WERI-Rb-1 (cell line): ENCODE data around the gene TP53TG5.

ENCODE experiments used
- DNase-seq: peaks from one replicate; pipeline ENCODE4 v3.0.0-alpha.2; 2020
- H3K27ac ChIP-seq: fragments of 250-450 bp; sonication (Bioruptor Pico); 2 replicates; pipeline ENCODE4 v1.5.1; 2020; ENCODE audit warnings: mild to moderate bottlenecking, moderate library complexity
- H3K27me3 ChIP-seq: fragments of 250-450 bp; sonication (Bioruptor Pico); 2 replicates; pipeline ENCODE4 v1.5.1; 2021; ENCODE audit warnings: mild to moderate bottlenecking, low read depth, moderate library complexity; ENCODE audit not compliant: insufficient read depth, severe bottlenecking
- H3K36me3 ChIP-seq: fragments of 250-450 bp; sonication (Bioruptor Pico); 2 replicates; pipeline ENCODE4 v1.5.1; 2020; ENCODE audit warnings: mild to moderate bottlenecking, moderate library complexity
- H3K4me3 ChIP-seq: 2 replicates; pipeline ENCODE4 v1.5.1; 2011; ENCODE audit warnings: low read depth, mild to moderate bottlenecking, control low read depth, low read length
- H3K9me3 ChIP-seq: fragments of 250-450 bp; sonication (Bioruptor Pico); 2 replicates; pipeline ENCODE4 v1.5.1; 2021; ENCODE audit warnings: mild to moderate bottlenecking, moderate library complexity; ENCODE audit not compliant: severe bottlenecking
- TF ChIP-seq, protein P1 (sequence below): IDR thresholded peaks from 2 replicates; pipeline ENCODE4 v1.5.1; 2011; ENCODE audit warnings: low read depth, mild to moderate bottlenecking, control low read depth, inconsistent platforms, low read length

Gene TP53TG5

DNA sequence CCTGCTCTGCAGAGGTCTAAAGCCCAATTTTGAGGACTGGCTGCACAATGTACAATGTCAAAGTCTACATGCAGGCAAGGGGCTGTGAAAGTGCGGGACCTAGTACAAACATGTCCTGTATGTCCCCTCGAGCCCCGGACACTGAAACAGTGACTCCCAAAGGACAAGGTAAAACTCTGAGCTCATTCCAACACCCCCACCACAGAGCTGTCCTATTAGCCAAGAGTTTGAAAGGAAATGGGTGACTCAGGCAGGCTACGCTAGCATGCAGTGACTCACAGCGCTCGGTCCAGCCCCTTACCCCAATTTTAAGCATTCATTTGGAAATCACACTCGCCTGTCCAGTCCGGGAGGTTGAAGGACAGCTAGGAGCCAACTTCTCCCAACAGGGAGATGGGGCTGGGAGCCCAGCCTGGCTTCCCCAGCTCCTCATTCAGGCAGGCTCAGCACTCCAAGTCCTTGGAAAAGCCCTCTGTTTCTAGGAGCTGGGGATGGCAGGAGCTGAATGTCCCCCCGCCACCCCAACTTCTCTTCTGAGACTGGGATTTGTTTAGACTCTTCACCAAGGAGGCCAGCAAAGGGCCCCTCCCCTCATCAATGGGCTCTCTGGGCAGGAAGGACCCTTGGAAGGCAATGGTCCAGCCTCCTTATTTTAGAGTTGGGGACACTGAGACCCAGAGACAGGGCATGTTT, 33.8 kb downstream of the TP53TG5 start:
- peaks cover 24% of the 10 kb centered on the region for H3K36me3 ChIP-seq
- no peaks in the 10 kb centered on the region for H3K9me3 ChIP-seq
- TF ChIP-seq, protein P1, sequence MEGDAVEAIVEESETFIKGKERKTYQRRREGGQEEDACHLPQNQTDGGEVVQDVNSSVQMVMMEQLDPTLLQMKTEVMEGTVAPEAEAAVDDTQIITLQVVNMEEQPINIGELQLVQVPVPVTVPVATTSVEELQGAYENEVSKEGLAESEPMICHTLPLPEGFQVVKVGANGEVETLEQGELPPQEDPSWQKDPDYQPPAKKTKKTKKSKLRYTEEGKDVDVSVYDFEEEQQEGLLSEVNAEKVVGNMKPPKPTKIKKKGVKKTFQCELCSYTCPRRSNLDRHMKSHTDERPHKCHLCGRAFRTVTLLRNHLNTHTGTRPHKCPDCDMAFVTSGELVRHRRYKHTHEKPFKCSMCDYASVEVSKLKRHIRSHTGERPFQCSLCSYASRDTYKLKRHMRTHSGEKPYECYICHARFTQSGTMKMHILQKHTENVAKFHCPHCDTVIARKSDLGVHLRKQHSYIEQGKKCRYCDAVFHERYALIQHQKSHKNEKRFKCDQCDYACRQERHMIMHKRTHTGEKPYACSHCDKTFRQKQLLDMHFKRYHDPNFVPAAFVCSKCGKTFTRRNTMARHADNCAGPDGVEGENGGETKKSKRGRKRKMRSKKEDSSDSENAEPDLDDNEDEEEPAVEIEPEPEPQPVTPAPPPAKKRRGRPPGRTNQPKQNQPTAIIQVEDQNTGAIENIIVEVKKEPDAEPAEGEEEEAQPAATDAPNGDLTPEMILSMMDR: no peak
- peak overlapping the region; percentile 69 for H3K27ac ChIP-seq
- no peaks in the 10 kb centered on the region for H3K27me3 ChIP-seq
- no peak for DNase-seq
- H3K4me3 ChIP-seq: no peak overlapping the region

- Histone ChIP-seq H3K27me3 (no peaks in the 10 kb centered on the region), H3K27ac (peak overlapping the region; percentile 69), H3K4me3 (no peak overlapping the region; the same call in 1 of the 2 replicates), H3K36me3 (peaks cover 28% of the 10 kb centered on the region), H3K9me3 (no peaks in the 10 kb centered on the region)
- peak; percentile 73 for DNase-seq
- TF ChIP-seq, protein P1: no peak
These were observed 34.5 kb downstream of the TP53TG5 start for GRCh38 chr20:45343532-45344167.

DNA sequence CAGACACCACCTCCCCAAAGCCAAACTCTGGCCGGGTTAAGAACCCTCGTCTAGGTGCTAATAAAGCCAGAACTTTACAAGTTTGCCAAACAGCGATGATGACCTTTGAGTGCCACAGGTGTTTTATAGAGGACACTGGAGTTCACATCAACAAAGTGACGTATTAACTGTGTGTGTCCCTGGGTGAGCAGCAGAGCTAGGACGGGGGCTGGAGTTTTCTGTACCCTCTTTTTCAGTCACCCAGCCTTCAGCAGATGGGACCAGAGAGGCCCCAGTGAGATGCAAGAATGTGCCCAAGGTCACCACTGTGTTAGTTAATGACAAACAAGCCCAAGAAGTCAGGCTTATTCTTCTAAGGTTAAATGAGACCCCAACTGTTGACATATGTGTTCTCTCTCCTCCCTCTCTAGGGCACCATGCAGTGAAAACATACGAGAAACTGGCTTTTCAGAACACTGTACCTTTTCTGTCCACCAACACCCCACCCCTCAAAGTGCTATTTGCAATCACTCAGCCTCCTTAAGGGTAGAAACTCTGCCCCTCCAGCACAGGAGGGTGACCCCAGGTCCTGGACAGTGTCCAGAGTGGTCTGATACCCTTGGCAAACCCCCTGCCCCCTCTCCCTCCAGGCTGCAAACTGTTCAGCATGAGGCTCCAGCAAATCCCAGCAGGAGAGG, 35.1 kb downstream of the TP53TG5 start:
- no peak for DNase-seq
- TF ChIP-seq, protein P1: no peak
- Histone ChIP-seq H3K9me3 (no peaks in the 10 kb centered on the region), H3K27me3 (no peaks in the 10 kb centered on the region), H3K27ac (peak overlapping the region; percentile 69), H3K36me3 (peaks cover 28% of the 10 kb centered on the region), H3K4me3 (no peak overlapping the region; the same call in 1 of the 2 replicates)

- Histone ChIP-seq H3K36me3 (peaks cover 29% of the 10 kb centered on the region), H3K9me3 (no peaks in the 10 kb centered on the region), H3K27ac (peak overlapping the region; percentile 69), H3K27me3 (no peaks in the 10 kb centered on the region), H3K4me3 (peak overlapping the region; percentile 17)
- TF ChIP-seq, protein P1: no peak
- peak; percentile 59 for DNase-seq
These were observed 35.9 kb downstream of the TP53TG5 start for GRCh38 chr20:45341939-45342854.

- H3K4me3 ChIP-seq: peak overlapping the region; percentile 4
- peaks cover 34% of the 10 kb centered on the region for H3K36me3 ChIP-seq
- TF ChIP-seq, protein P1: no peak
- peak overlapping the region; percentile 69 for H3K27ac ChIP-seq
- H3K9me3 ChIP-seq: no peaks in the 10 kb centered on the region
- no peaks in the 10 kb centered on the region for H3K27me3 ChIP-seq
- no peak for DNase-seq
These were observed 36.6 kb downstream of the TP53TG5 start for GRCh38 chr20:45341579-45341938.
